HCT116 (cell line): ENCODE measurements around the gene ZBTB7B. TPM values are rescaled to one million over a fixed set of nuclear protein-coding genes. Genes with fewer than 3 reads are reported as not detected.

Experiments used
- ATAC-seq: fragments of 200-7000 bp; cut with Tn5 transposase; 2 replicates; pipeline ENCODE4 v1.9.1; 2020; ENCODE audit warnings: mild to moderate bottlenecking, moderate library complexity
- BruUV-seq: library from RNA; stranded (reverse); fragments of 400-500 nt; replicated peaks from 2 replicates; lab custom pipeline; 2021; lab: Mats Ljungman, UMichigan
- CTCF ChIA-PET: fragments of 300-600 bp; sonication (Branson Sonifier 250); formaldehyde crosslinking; loops from one replicate; lab custom pipeline; 2021; ENCODE audit warnings: antibody characterized with exemption; lab: Charles Lee
- POLR2A ChIA-PET: fragments of 300-600, 350-600 bp; sonication (Branson Sonifier 250); formaldehyde crosslinking; loops from one replicate; lab custom pipeline; 2021; ENCODE audit warnings: antibody characterized with exemption; lab: Charles Lee
- RAD21 ChIA-PET, 2 experiments: fragments of 300-600 bp; sonication (Branson Sonifier 250); formaldehyde crosslinking; loops; one replicate each; lab custom pipeline; 2023; ENCODE audit warnings: low total read pairs in 2 of 2; ENCODE audit not compliant: uncharacterized antibody in 2 of 2, unreplicated experiment in 2 of 2, low non-redundant PET in 1 of 2; lab: Charles Lee
- DNase-seq: peaks from one replicate; pipeline ENCODE4 v3.0.0-alpha.2; 2010; ENCODE audit warnings: low read depth, low spot score
- H2AFZ ChIP-seq: fragments of 200-600 bp; shearing (Covaris generic), sonication (generic); 2 replicates; pipeline ENCODE4 v1.6.1; 2017; ENCODE audit warnings: low read depth, mixed run types, mixed read lengths, antibody characterized with exemption, low read length; ENCODE audit not compliant: poor library complexity, severe bottlenecking
- H3K27ac ChIP-seq: 2 replicates; pipeline ENCODE4 v1.5.1; 2012; ENCODE audit warnings: low read depth, low read length
- H3K27me3 ChIP-seq: fragments of 200-600 bp; sonication (generic); 2 replicates; pipeline ENCODE4 v1.6.1; 2016; ENCODE audit warnings: mixed run types, low read length, mixed read lengths; ENCODE audit not compliant: insufficient read depth
- H3K36me3 ChIP-seq, 2 experiments: fragments of 200-500 bp in 1 of 2; fragments of 200-600 bp in 1 of 2; sonication (Bioruptor generic) in 1 of 2; sonication (generic) in 1 of 2; 2 replicates each; pipeline versions ENCODE4 v1.5.1 to v1.6.1; 2014 to 2016; ENCODE audit warnings: low read length in 2 of 2, inconsistent platforms in 1 of 2, mixed read lengths in 1 of 2, mixed run types in 1 of 2; ENCODE audit not compliant: insufficient read depth in 2 of 2, control insufficient read depth in 1 of 2
- H3K4me1 ChIP-seq, 2 experiments: fragments of 200-600 bp in 1 of 2; sonication (generic) in 1 of 2; 2 replicates each; pipeline versions ENCODE4 v1.5.1 to v1.6.1; 2012 to 2017; ENCODE audit warnings: low read length in 2 of 2, inconsistent platforms in 1 of 2, mild to moderate bottlenecking in 1 of 2, mixed read lengths in 1 of 2, mixed run types in 1 of 2, moderate library complexity in 1 of 2; ENCODE audit not compliant: insufficient read depth in 2 of 2, control insufficient read depth in 1 of 2
- H3K4me2 ChIP-seq: fragments of 200-600 bp; sonication (generic); 2 replicates; pipeline ENCODE4 v1.6.1; 2017; ENCODE audit warnings: mixed run types, low read length, mixed read lengths
- H3K4me3 ChIP-seq, 2 experiments: fragments of 200-600 bp in 1 of 2; sonication (generic) in 1 of 2; replicated peaks in 1 of 2; 2 replicates each; pipeline ENCODE4 v1.5.1; 2011 to 2016; ENCODE audit warnings: low read length in 2 of 2, control low read depth in 1 of 2, low read depth in 1 of 2, mild to moderate bottlenecking in 1 of 2, mixed read lengths in 1 of 2, mixed run types in 1 of 2
- H3K79me2 ChIP-seq: fragments of 200-600 bp; sonication (generic); 2 replicates; pipeline ENCODE4 v1.6.1; 2017; ENCODE audit warnings: mild to moderate bottlenecking, mixed run types, low read length, moderate library complexity, mixed read lengths; ENCODE audit not compliant: insufficient read depth
- H3K9ac ChIP-seq: fragments of 200-600 bp; sonication (generic); 2 replicates; pipeline ENCODE4 v1.6.1; 2016; ENCODE audit warnings: low read length, mixed read lengths
- H3K9me2 ChIP-seq: fragments of 200-600 bp; sonication (generic), shearing (Covaris generic); 2 replicates; pipeline ENCODE4 v1.6.1; 2017; ENCODE audit warnings: mixed run types, mild to moderate bottlenecking, moderate library complexity; ENCODE audit not compliant: insufficient read depth
- H3K9me3 ChIP-seq, 2 experiments: fragments of 200-500 bp in 1 of 2; fragments of 200-600 bp in 1 of 2; sonication (Bioruptor generic) in 1 of 2; sonication (generic) in 1 of 2; 2 replicates each; pipeline ENCODE4 v1.6.1; 2014 to 2017; ENCODE audit warnings: low read length in 2 of 2, mixed read lengths in 2 of 2, inconsistent platforms in 1 of 2, low read depth in 1 of 2, mild to moderate bottlenecking in 1 of 2, mixed run types in 1 of 2, moderate library complexity in 1 of 2; ENCODE audit not compliant: control insufficient read depth in 1 of 2, insufficient read depth in 1 of 2
- H4K20me1 ChIP-seq: fragments of 200-600 bp; sonication (generic), shearing (Covaris generic); 2 replicates; pipeline ENCODE4 v1.6.1; 2017; ENCODE audit warnings: mixed run types, mild to moderate bottlenecking, moderate library complexity; ENCODE audit not compliant: insufficient read depth
- ATF3 ChIP-seq: IDR thresholded peaks from 2 replicates; pipeline ENCODE4 v1.6.1; 2012
- CEBPB ChIP-seq: IDR thresholded peaks from 2 replicates; pipeline ENCODE4 v1.6.1; 2012; ENCODE audit warnings: low read depth
- EZH2 ChIP-seq: fragments of 200-600 bp; sonication (generic); IDR thresholded peaks from 2 replicates; pipeline ENCODE4 v1.6.1; 2017; ENCODE audit warnings: antibody characterized with exemption, mixed run types
- EZH2phosphoT487 ChIP-seq: fragments of 200-600 bp; IDR thresholded peaks from 2 replicates; pipeline ENCODE4 v1.6.1; 2018; ENCODE audit warnings: antibody characterized with exemption, borderline replicate concordance
- FOSL1 ChIP-seq: IDR thresholded peaks from 2 replicates; pipeline ENCODE4 v1.6.1; 2012; ENCODE audit warnings: low read depth
- POLR2A ChIP-seq: IDR thresholded peaks from 2 replicates; pipeline ENCODE4 v1.7.0; 2011; ENCODE audit warnings: borderline replicate concordance; ENCODE audit not compliant: insufficient read depth, insufficient read length; ENCODE audit errors: extremely low read depth
- SP1 ChIP-seq: IDR thresholded peaks from 2 replicates; pipeline ENCODE4 v1.6.1; 2012; ENCODE audit warnings: low read depth
- YY1 ChIP-seq: IDR thresholded peaks from 2 replicates; pipeline ENCODE4 v1.6.1; 2011; ENCODE audit warnings: low read length, low read depth, moderate library complexity, mild to moderate bottlenecking; ENCODE audit not compliant: insufficient replicate concordance; ENCODE audit errors: extremely low read depth
- ZBTB33 ChIP-seq: IDR thresholded peaks from 2 replicates; pipeline ENCODE4 v1.6.1; 2011; ENCODE audit warnings: mild to moderate bottlenecking, low read length, moderate library complexity; ENCODE audit not compliant: insufficient replicate concordance; ENCODE audit errors: extremely low read depth
- intact Hi-C: fragments of 100-400 bp; cut with micrococcal nuclease; formaldehyde crosslinking; loops from 2 replicates; pipeline ENCODE4 v1.10.0; 2022
- total RNA-seq: library from RNA; stranded (reverse); gene quantifications from one replicate; pipeline ENCODE4 v1.2.1, GENCODE V29; 2021; ENCODE audit not compliant: unreplicated experiment
- TF ChIP-seq, protein P1 (sequence below): IDR thresholded peaks from 2 replicates; pipeline ENCODE4 v1.6.1; 2012
- TF ChIP-seq, protein P2 (sequence below), 3 experiments: fragments of 200-600 bp in 1 of 3; sonication (generic) in 1 of 3; IDR thresholded peaks in 2 of 3; conservative IDR thresholded peaks in 1 of 3; 2 replicates each; pipeline ENCODE4 v1.5.1; 2012 to 2017; ENCODE audit warnings: low read depth in 2 of 3, low read length in 2 of 3, antibody characterized with exemption in 1 of 3, borderline replicate concordance in 1 of 3, control low read depth in 1 of 3, mild to moderate bottlenecking in 1 of 3, mixed read lengths in 1 of 3, mixed run types in 1 of 3, moderate library complexity in 1 of 3; ENCODE audit not compliant: insufficient read depth in 1 of 3

ZBTB7B gene
- total RNA-seq, 1 experiment from 2014 or later, result 57.0 TPM

DNA sequence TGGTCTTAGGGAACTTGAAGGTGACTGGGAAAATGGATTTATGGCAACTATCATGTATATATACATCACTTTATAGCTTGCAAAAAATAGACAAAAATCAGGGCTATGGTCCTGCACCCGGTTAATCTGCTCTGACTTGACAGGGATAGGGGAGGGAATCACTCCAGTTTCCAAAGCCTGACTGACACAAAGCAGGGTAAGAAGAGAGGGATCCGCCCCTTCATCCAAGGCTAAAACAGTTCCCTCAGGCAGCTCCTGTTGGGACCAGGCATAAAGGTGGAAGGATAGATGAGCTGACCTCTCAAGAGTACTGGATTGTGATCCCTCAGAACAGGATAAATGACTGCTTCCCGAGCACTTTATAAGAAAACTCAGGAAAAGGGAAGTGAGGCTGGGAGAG lies 48.1 kb upstream of the ZBTB7B start:
- Histone ChIP-seq H3K36me3 (peaks cover 3 to 10% of the 10 kb centered on the region in 2 experiments; a peak in 2 of 4 replicates), H3K9me2 (no peaks in the 10 kb centered on the region), H3K9me3 (no peaks in the 10 kb centered on the region), H3K4me2 (no peak overlapping the region), H4K20me1 (no peaks in the 10 kb centered on the region), H3K4me1 (peaks cover 14 to 32% of the 10 kb centered on the region in 2 experiments), H3K79me2 (no peaks in the 10 kb centered on the region; the same call in 1 of the 2 replicates), H3K9ac (no peak overlapping the region), H2AFZ (no peak overlapping the region), H3K4me3 (no peak overlapping the region), H3K27me3 (no peaks in the 10 kb centered on the region), H3K27ac (no peak overlapping the region)
- BruUV-seq, result no TSS peak
- no peak for ATAC-seq
- POLR2A ChIA-PET, result no interaction called here
- intact Hi-C loops, result no loop called here
- CTCF ChIA-PET, result no interaction called here
- DNase-seq, result no peak
- RAD21 ChIA-PET, result no interaction called here
- no peak for TF ChIP-seq POLR2A
- no peak for TF ChIP-seq ATF3
- TF ChIP-seq ZBTB33, result no peak
- TF ChIP-seq, protein P1, sequence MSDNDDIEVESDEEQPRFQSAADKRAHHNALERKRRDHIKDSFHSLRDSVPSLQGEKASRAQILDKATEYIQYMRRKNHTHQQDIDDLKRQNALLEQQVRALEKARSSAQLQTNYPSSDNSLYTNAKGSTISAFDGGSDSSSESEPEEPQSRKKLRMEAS, result no peak
- TF ChIP-seq EZH2, result no peak
- TF ChIP-seq CEBPB, result no peak
- no peak for TF ChIP-seq YY1
- TF ChIP-seq FOSL1, result no peak
- no peak for TF ChIP-seq EZH2phosphoT487
- TF ChIP-seq, protein P2, sequence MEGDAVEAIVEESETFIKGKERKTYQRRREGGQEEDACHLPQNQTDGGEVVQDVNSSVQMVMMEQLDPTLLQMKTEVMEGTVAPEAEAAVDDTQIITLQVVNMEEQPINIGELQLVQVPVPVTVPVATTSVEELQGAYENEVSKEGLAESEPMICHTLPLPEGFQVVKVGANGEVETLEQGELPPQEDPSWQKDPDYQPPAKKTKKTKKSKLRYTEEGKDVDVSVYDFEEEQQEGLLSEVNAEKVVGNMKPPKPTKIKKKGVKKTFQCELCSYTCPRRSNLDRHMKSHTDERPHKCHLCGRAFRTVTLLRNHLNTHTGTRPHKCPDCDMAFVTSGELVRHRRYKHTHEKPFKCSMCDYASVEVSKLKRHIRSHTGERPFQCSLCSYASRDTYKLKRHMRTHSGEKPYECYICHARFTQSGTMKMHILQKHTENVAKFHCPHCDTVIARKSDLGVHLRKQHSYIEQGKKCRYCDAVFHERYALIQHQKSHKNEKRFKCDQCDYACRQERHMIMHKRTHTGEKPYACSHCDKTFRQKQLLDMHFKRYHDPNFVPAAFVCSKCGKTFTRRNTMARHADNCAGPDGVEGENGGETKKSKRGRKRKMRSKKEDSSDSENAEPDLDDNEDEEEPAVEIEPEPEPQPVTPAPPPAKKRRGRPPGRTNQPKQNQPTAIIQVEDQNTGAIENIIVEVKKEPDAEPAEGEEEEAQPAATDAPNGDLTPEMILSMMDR (IDR thresholded peaks at IDR 0.05 in 2 of 3, conservative IDR thresholded peaks at IDR 0.05 in 1 of 3; ENCODE audit: borderline replicate concordance in 1 of 3, insufficient read depth in 1 of 3, low read depth in 2 of 3, low read length in 2 of 3), result no peak
- TF ChIP-seq SP1, result no peak
